ENCODE measurements around the gene FUNDC2. TPM values are rescaled to one million over a fixed set of nuclear protein-coding genes. Genes with fewer than 3 reads are reported as not detected.
A peak's percentile ranks its signal among the peaks of the same experiment; 100 is the strongest.

FUNDC2 gene
- total and polyA plus RNA-seq, 10 of the 15 experiments (the other 5 are each of a cell fraction or from before 2014, with no cell fraction given): 70.5 to 353 (median 165) TPM

DNA sequence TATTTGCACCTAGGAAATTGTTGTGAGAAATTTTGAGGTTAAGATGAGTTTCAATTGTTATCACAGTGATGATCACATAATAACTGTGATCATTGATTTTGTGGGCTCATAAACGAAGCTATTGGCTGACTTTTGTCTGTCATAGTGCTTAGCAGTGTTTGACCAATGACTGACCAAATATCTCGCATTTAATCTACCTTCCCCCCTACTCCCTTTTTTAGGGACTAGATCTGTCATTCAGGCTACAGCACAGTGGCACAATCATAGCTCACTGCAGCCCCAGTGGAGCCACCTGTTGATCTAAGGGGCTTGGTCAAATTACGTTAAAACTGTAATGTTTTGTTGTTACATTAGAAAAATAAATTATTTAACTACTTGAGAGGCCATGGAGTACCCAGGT is 1.5 kb downstream of the FUNDC2 start:
- WGBS (ENCODE audit: insufficient coverage, insufficient replicate concordance, low lambda C conversion rate, missing lambda C conversion rate): 11% methylated on average over 3 of the region's 3 CpGs
- DNase-seq (ENCODE audit: low read depth, low spot score): no peak
- BruUV-seq (replicated peaks): no TSS peak
- H3K79me2 ChIP-seq (ENCODE audit: control insufficient read depth, insufficient read depth, low read length): peaks cover 27% of the 10 kb centered on the region
- ChIA-PET CTCF (interaction anchor here (0.9 to 1.9 kb wide), 5 partner anchors 18 to 46 kb away, joined by 3 to 4 read pairs (median 4); no protein-coding TSS in a partner anchor), SMC1A (ENCODE audit: uncharacterized antibody, unreplicated experiment) (interaction anchor here (1.0 to 3.3 kb wide), 5 partner anchors 10 to 42 kb away, joined by 3 to 21 read pairs (median 6); no protein-coding TSS in a partner anchor), POLR2A (interaction anchor here (1.0 to 2.9 kb wide), 3 partner anchors 38 to 42 kb away, joined by 3 to 32 read pairs (median 6); partner anchors contain the start of genes CMC4 and MTCP1), RAD21 (ENCODE audit: unreplicated experiment) (interaction anchor here (1.0 kb wide), 2 partner anchors 36 to 42 kb away, joined by 3 to 4 read pairs; no protein-coding TSS in a partner anchor)
- FAIRE-seq: no peak
- ATAC-seq: peak; percentile 39
- in situ Hi-C loops (cut with MboI) (loop anchor here (5.0 kb wide), 1 partner anchor 36 kb away; no protein-coding TSS in a partner anchor), intact Hi-C loops (cut with micrococcal nuclease; ENCODE audit: unreplicated experiment) (loop anchor here (5.0 kb wide), 1 partner anchor 44 kb away; the partner anchor contains the start of genes BRCC3, CMC4 and MTCP1)
- peak overlapping the region; percentile 90 for H3K9ac ChIP-seq (ENCODE audit: control insufficient read depth, insufficient read depth, low read length)
- H3K4me3 ChIP-seq: peak overlapping the region; percentile 70
- H2AFZ ChIP-seq (ENCODE audit: control insufficient read depth, low read depth, low read length): no peak overlapping the region
- no peaks in the 10 kb centered on the region for H3K4me1 ChIP-seq (ENCODE audit: control insufficient read depth, insufficient read depth, low read length)
- no peaks in the 10 kb centered on the region for H3K9me3 ChIP-seq (replicated peaks; ENCODE audit: control insufficient read depth, insufficient read depth, low read length)
- H4K20me1 ChIP-seq (ENCODE audit: control insufficient read depth, insufficient read depth): no peaks in the 10 kb centered on the region
- H3K4me2 ChIP-seq (ENCODE audit: control insufficient read depth, insufficient read depth): peak overlapping the region; percentile 11
- H3K36me3 ChIP-seq (ENCODE audit: control insufficient read depth in 2 of 2, insufficient read depth in 2 of 2, low read length in 1 of 2): no peaks in the 10 kb centered on the region
- TF ChIP-seq ASH2L (IDR thresholded peaks at IDR 0.05; ENCODE audit: borderline replicate concordance, low read depth): no peak
- TF ChIP-seq SMC3 (IDR thresholded peaks at IDR 0.05; ENCODE audit: borderline replicate concordance, low read length): peak; percentile 15; the same call in 1 of the 2 replicates
- peak in 1 of 3 experiments; percentile 14; a peak in 1 of 6 replicates for TF ChIP-seq CTCF (IDR thresholded peaks at IDR 0.05 in 2 of 3, conservative IDR thresholded peaks at IDR 0.05 in 1 of 3; ENCODE audit: control insufficient read depth in 2 of 3, extremely low read depth in 1 of 3, insufficient read depth in 1 of 3, low read depth in 3 of 3, low read length in 3 of 3)
- TF ChIP-seq, protein P1, sequence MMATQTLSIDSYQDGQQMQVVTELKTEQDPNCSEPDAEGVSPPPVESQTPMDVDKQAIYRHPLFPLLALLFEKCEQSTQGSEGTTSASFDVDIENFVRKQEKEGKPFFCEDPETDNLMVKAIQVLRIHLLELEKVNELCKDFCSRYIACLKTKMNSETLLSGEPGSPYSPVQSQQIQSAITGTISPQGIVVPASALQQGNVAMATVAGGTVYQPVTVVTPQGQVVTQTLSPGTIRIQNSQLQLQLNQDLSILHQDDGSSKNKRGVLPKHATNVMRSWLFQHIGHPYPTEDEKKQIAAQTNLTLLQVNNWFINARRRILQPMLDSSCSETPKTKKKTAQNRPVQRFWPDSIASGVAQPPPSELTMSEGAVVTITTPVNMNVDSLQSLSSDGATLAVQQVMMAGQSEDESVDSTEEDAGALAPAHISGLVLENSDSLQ (IDR thresholded peaks at IDR 0.05): peak; percentile 39; the same call in 1 of the 2 replicates
- no peak for TF ChIP-seq SRF (IDR thresholded peaks at IDR 0.05; ENCODE audit: low read depth in 2 of 2, low read length in 2 of 2)
- TF ChIP-seq, protein P2, sequence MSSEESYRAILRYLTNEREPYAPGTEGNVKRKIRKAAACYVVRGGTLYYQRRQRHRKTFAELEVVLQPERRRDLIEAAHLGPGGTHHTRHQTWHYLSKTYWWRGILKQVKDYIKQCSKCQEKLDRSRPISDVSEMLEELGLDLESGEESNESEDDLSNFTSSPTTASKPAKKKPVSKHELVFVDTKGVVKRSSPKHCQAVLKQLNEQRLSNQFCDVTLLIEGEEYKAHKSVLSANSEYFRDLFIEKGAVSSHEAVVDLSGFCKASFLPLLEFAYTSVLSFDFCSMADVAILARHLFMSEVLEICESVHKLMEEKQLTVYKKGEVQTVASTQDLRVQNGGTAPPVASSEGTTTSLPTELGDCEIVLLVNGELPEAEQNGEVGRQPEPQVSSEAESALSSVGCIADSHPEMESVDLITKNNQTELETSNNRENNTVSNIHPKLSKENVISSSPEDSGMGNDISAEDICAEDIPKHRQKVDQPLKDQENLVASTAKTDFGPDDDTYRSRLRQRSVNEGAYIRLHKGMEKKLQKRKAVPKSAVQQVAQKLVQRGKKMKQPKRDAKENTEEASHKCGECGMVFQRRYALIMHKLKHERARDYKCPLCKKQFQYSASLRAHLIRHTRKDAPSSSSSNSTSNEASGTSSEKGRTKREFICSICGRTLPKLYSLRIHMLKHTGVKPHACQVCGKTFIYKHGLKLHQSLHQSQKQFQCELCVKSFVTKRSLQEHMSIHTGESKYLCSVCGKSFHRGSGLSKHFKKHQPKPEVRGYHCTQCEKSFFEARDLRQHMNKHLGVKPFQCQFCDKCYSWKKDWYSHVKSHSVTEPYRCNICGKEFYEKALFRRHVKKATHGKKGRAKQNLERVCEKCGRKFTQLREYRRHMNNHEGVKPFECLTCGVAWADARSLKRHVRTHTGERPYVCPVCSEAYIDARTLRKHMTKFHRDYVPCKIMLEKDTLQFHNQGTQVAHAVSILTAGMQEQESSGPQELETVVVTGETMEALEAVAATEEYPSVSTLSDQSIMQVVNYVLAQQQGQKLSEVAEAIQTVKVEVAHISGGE (CRISPR knock-in tag; IDR thresholded peaks at IDR 0.05): no peak
- TF ChIP-seq RAD21 (IDR thresholded peaks at IDR 0.05; ENCODE audit: insufficient read depth, low read depth, low read length): 0 out of 2 replicates have a peak, but pooled peaks have one; percentile 16
- no peak for TF ChIP-seq JUND (IDR thresholded peaks at IDR 0.05; ENCODE audit: low read depth, low read length)
- no peak for TF ChIP-seq ZNF274 (IDR thresholded peaks at IDR 0.05; ENCODE audit: insufficient read depth, insufficient read length)
- TF ChIP-seq HDAC2 (IDR thresholded peaks at IDR 0.05): no peak
- no peak for TF ChIP-seq NR2C2 (IDR thresholded peaks at IDR 0.05; ENCODE audit: borderline replicate concordance, control insufficient read depth, insufficient read length, low read depth)
- no peak for TF ChIP-seq BCL11A (IDR thresholded peaks at IDR 0.05; ENCODE audit: low read depth, low read length)
- no peak for TF ChIP-seq ZBTB33 (IDR thresholded peaks at IDR 0.05)
- TF ChIP-seq NFYB (IDR thresholded peaks at IDR 0.05; ENCODE audit: insufficient read depth, low read depth, low read length): no peak
- no peaks in the 10 kb centered on the region for H3K27me3 ChIP-seq (replicated peaks in 1 of 2; ENCODE audit: control insufficient read depth in 2 of 2, insufficient read depth in 2 of 2, low read length in 1 of 2)
- H3K27ac ChIP-seq (ENCODE audit: control insufficient read depth, insufficient read depth): peak overlapping the region; percentile 94
